NCI-H2227 treated with DMSO at 0.1 percent for 48 hours (cell line): Measurements from ENCODE around the gene JAKMIP1.

ENCODE experiments used
- DNase-seq: peaks from one replicate; lab custom pipeline; 2025; lab: John Stamatoyannopoulos, UW

Gene JAKMIP1

GRCh38 chr4:6065166-6065565 lies 135.2 kb downstream of the JAKMIP1 start:
- DNase-seq = no peak

GRCh38 chr4:6064383-6064782 lies 136.0 kb downstream of the JAKMIP1 start:
- no peak for DNase-seq

- DNase-seq = no peak
Observed at GRCh38 chr4:6063684-6064083, 136.7 kb downstream of the JAKMIP1 start.

GRCh38 chr4:6062133-6062532 lies 138.2 kb downstream of the JAKMIP1 start:
- no peak for DNase-seq

GRCh38 chr4:6059375-6059805 lies 141.0 kb downstream of the JAKMIP1 start:
- DNase-seq = no peak

GRCh38 chr4:6058531-6059374 lies 141.6 kb downstream of the JAKMIP1 start:
- DNase-seq = no peak

- DNase-seq = no peak
Observed at GRCh38 chr4:6056976-6057766, 143.2 kb downstream of the JAKMIP1 start.

- DNase-seq = no peak
Observed at GRCh38 chr4:6055436-6055835, 144.9 kb downstream of the JAKMIP1 start.

GRCh38 chr4:6055030-6055429 lies 145.3 kb downstream of the JAKMIP1 start:
- DNase-seq = no peak

GRCh38 chr4:6054162-6054922 lies 146.0 kb downstream of the JAKMIP1 start:
- DNase-seq = no peak

GRCh38 chr4:6052679-6053078 lies 147.7 kb downstream of the JAKMIP1 start:
- DNase-seq = no peak

GRCh38 chr4:6050551-6050950 lies 149.8 kb downstream of the JAKMIP1 start:
- peak; percentile 36 for DNase-seq

GRCh38 chr4:6049985-6050384 lies 150.4 kb downstream of the JAKMIP1 start:
- DNase-seq = no peak

GRCh38 chr4:6049278-6049677 lies 151.1 kb downstream of the JAKMIP1 start:
- DNase-seq = no peak

GRCh38 chr4:6048537-6048936 lies 151.8 kb downstream of the JAKMIP1 start:
- no peak for DNase-seq

- no peak for DNase-seq
Observed at GRCh38 chr4:6047130-6047673, 153.1 kb downstream of the JAKMIP1 start.

- DNase-seq = no peak
Observed at GRCh38 chr4:6046526-6047129, 153.7 kb downstream of the JAKMIP1 start.

- no peak for DNase-seq
Observed at GRCh38 chr4:6044805-6045204, 155.5 kb downstream of the JAKMIP1 start.

GRCh38 chr4:6044276-6044675 lies 156.1 kb downstream of the JAKMIP1 start:
- DNase-seq = no peak

- no peak for DNase-seq
Observed at GRCh38 chr4:6043843-6044242, 156.5 kb downstream of the JAKMIP1 start.

- no peak for DNase-seq
Observed at GRCh38 chr4:6043188-6043587, 157.2 kb downstream of the JAKMIP1 start.
